HFFc6 (cell line): ENCODE results near the gene RGL3. TPM values are rescaled to one million over a fixed set of nuclear protein-coding genes. Genes with fewer than 3 reads are reported as not detected.

Experiments used
- DNase-seq: peaks from one replicate; pipeline ENCODE4 v3.0.0-alpha.2; 2018
- H3K27ac Mint-ChIP-seq: 2 replicates; pipeline ENCODE4 v1.8.0; 2020; ENCODE audit warnings: mild to moderate bottlenecking, mixed read lengths
- H3K27me3 Mint-ChIP-seq: 2 replicates; pipeline ENCODE4 v1.8.0; 2021; ENCODE audit warnings: mild to moderate bottlenecking, moderate library complexity, mixed read lengths; ENCODE audit not compliant: insufficient read depth
- H3K36me3 Mint-ChIP-seq: 2 replicates; pipeline ENCODE4 v1.8.0; 2021; ENCODE audit warnings: low read depth, mixed read lengths
- H3K4me1 Mint-ChIP-seq: 2 replicates; pipeline ENCODE4 v1.8.0; 2020; ENCODE audit warnings: low read depth, mixed read lengths
- H3K4me3 Mint-ChIP-seq: 2 replicates; pipeline ENCODE4 v1.8.0; 2020; ENCODE audit warnings: mild to moderate bottlenecking, moderate library complexity, mixed read lengths
- H3K9me3 Mint-ChIP-seq: 2 replicates; pipeline ENCODE4 v1.8.0; 2020; ENCODE audit warnings: mild to moderate bottlenecking, mixed read lengths
- CTCF ChIP-seq: fragments of 200-600 bp; sonication (generic); IDR thresholded peaks from 2 replicates; pipeline ENCODE4 v1.5.0; 2021; ENCODE audit warnings: antibody characterized with exemption, mild to moderate bottlenecking
- total RNA-seq, 6 experiments: library from RNA; stranded (reverse); fragmentation: NEBNext Ultra II Directional; extraction: Animal tissue kit (Norgen Biotek cat#: 25700); gene quantifications; 2 replicates in 1 of 6; 3 replicates in 5 of 6; pipeline ENCODE4 v1.2.3, GENCODE V29; 2021

RGL3 gene
- total RNA-seq, 6 experiments from 2014 or later = 7.3 to 11.7 (median 8.9) TPM

- TF ChIP-seq CTCF = no peak
- Mint-ChIP-seq H3K36me3 (no peaks in the 10 kb centered on the region), H3K9me3 (no peaks in the 10 kb centered on the region), H3K27ac (no peak overlapping the region), H3K4me3 (no peak overlapping the region), H3K27me3 (no peaks in the 10 kb centered on the region), H3K4me1 (peaks cover 4% of the 10 kb centered on the region; the same call in 1 of the 2 replicates)
- no peak for DNase-seq
Measured at GRCh38 chr19:11387162-11388034, 31.7 kb downstream of the RGL3 start.

GRCh38 chr19:11384778-11385129 lies 34.4 kb downstream of the RGL3 start:
- no peak for DNase-seq
- no peak for TF ChIP-seq CTCF
- Mint-ChIP-seq H3K36me3 (no peaks in the 10 kb centered on the region), H3K4me1 (peaks cover 24% of the 10 kb centered on the region), H3K9me3 (no peaks in the 10 kb centered on the region), H3K27me3 (no peaks in the 10 kb centered on the region), H3K27ac (no peak overlapping the region), H3K4me3 (peak overlapping the region; percentile 90; the same call in 1 of the 2 replicates)

GRCh38 chr19:11383706-11384048 lies 35.4 kb downstream of the RGL3 start:
- Mint-ChIP-seq H3K9me3 (no peaks in the 10 kb centered on the region), H3K4me3 (peak overlapping the region; percentile 90; the same call in 1 of the 2 replicates), H3K27me3 (no peaks in the 10 kb centered on the region), H3K4me1 (peaks cover 29% of the 10 kb centered on the region), H3K36me3 (no peaks in the 10 kb centered on the region), H3K27ac (no peak overlapping the region)
- no peak for TF ChIP-seq CTCF
- no peak for DNase-seq

GRCh38 chr19:11382898-11383705 lies 36.0 kb downstream of the RGL3 start:
- Mint-ChIP-seq H3K4me1 (peaks cover 34% of the 10 kb centered on the region), H3K4me3 (peak overlapping the region; percentile 90), H3K27me3 (no peaks in the 10 kb centered on the region), H3K36me3 (no peaks in the 10 kb centered on the region), H3K9me3 (no peaks in the 10 kb centered on the region), H3K27ac (peak overlapping the region; percentile 69)
- TF ChIP-seq CTCF = peak; percentile 79
- peak; percentile 15 for DNase-seq

- peak overlapping the region; percentile 94 for H3K27ac Mint-ChIP-seq
- H3K4me1 Mint-ChIP-seq = peaks cover 54% of the 10 kb centered on the region
- peak; percentile 83 for TF ChIP-seq CTCF
- peak overlapping the region; percentile 90 for H3K4me3 Mint-ChIP-seq
- H3K9me3 Mint-ChIP-seq = no peaks in the 10 kb centered on the region
- no peaks in the 10 kb centered on the region; the same call in 1 of the 2 replicates for H3K36me3 Mint-ChIP-seq
- no peaks in the 10 kb centered on the region; the same call in 1 of the 2 replicates for H3K27me3 Mint-ChIP-seq
- peak; percentile 97 for DNase-seq
Measured at GRCh38 chr19:11380653-11381537, 38.2 kb downstream of the RGL3 start.
